Endothelial cell of umbilical vein (primary cell): Measurements from ENCODE around the gene ARG2.

Experiments used
- CTCF ChIP-seq, 2 donors: IDR thresholded peaks; 1 replicate in 1 of 2; 2 replicates in 1 of 2; pipeline ENCODE4 v1.5.1; 2011; ENCODE audit warnings: low read length in 2 of 2, mild to moderate bottlenecking in 2 of 2, moderate library complexity in 2 of 2, control low read depth in 1 of 2, inconsistent platforms in 1 of 2, low read depth in 1 of 2; ENCODE audit not compliant: insufficient read depth in 1 of 2; ENCODE audit errors: extremely low read depth in 1 of 2
- EZH2 ChIP-seq: IDR thresholded peaks from 2 replicates; pipeline ENCODE4 v1.6.1; 2012; ENCODE audit warnings: borderline replicate concordance, low read depth, mild to moderate bottlenecking, moderate library complexity, low read length, inconsistent platforms; ENCODE audit not compliant: severe bottlenecking
- MYC ChIP-seq: IDR thresholded peaks from one replicate; pipeline ENCODE4 v1.6.1; 2011; ENCODE audit warnings: mild to moderate bottlenecking, low read depth, low read length
- POLR2AphosphoS5 ChIP-seq: IDR thresholded peaks from 2 replicates; pipeline ENCODE4 v1.6.1; 2012; ENCODE audit warnings: low read depth, mild to moderate bottlenecking, control low read depth, low read length, moderate library complexity; ENCODE audit not compliant: insufficient read depth

- TF ChIP-seq CTCF (IDR thresholded peaks at IDR 0.05; ENCODE audit: extremely low read depth in 1 of 2, insufficient read depth in 1 of 2, low read depth in 1 of 2, low read length in 2 of 2) (no peak), POLR2AphosphoS5 (peak; percentile 86), EZH2 (no peak), MYC (peak; percentile 44)
Observed at GRCh38 chr14:67695394-67695949, 75.8 kb downstream of the ARG2 start, which contains the start of gene RDH11.
